C4-2B (cell line): Measurements from ENCODE around the gene KCNH6.

Source experiments
- H3K27ac ChIP-seq: fragments of 450-650 bp; 2 replicates; pipeline ENCODE4 v1.5.1; 2017
- CTCF ChIP-seq: fragments of 450-650 bp; conservative IDR thresholded peaks from 2 replicates; pipeline ENCODE4 v1.5.1; 2017; ENCODE audit warnings: mild to moderate bottlenecking
- ZFX ChIP-seq: fragments of 450-650 bp; IDR thresholded peaks from 2 replicates; pipeline ENCODE4 v1.6.1; 2017

The KCNH6 gene

GRCh38 chr17:63531022-63531965, 8.1 kb downstream of the KCNH6 start:
- TF ChIP-seq CTCF (no peak), ZFX (no peak)
- H3K27ac ChIP-seq: no peak overlapping the region

GRCh38 chr17:63533433-63534077, 10.4 kb downstream of the KCNH6 start:
- no peak for TF ChIP-seq ZFX
- TF ChIP-seq CTCF: no peak

GRCh38 chr17:63534078-63534570, 11.0 kb downstream of the KCNH6 start:
- no peak overlapping the region for H3K27ac ChIP-seq
- TF ChIP-seq ZFX (no peak), CTCF (no peak)

More at GRCh38 chr17:63533433-63534077, 10.4 kb downstream of the KCNH6 start:
- no peak overlapping the region for H3K27ac ChIP-seq

GRCh38 chr17:63534816-63535455, 11.8 kb downstream of the KCNH6 start:
- H3K27ac ChIP-seq: no peak overlapping the region
- TF ChIP-seq ZFX: no peak
- no peak for TF ChIP-seq CTCF

GRCh38 chr17:63535640-63536039, 12.5 kb downstream of the KCNH6 start:
- TF ChIP-seq ZFX: no peak
- no peak for TF ChIP-seq CTCF
- no peak overlapping the region for H3K27ac ChIP-seq

GRCh38 chr17:63537001-63537400, 13.8 kb downstream of the KCNH6 start:
- H3K27ac ChIP-seq: no peak overlapping the region
- TF ChIP-seq CTCF: no peak
- TF ChIP-seq ZFX: no peak
